Panc1 (cell line): Measurements from ENCODE around the gene ZNF362. TPM values are rescaled to one million over a fixed set of nuclear protein-coding genes. Genes with fewer than 3 reads are reported as not detected.
A peak's percentile ranks its signal among the peaks of the same experiment; 100 is the strongest.

Source experiments
- ATAC-seq: fragments of 200-7000 bp; cut with Tn5 transposase; 2 replicates; pipeline ENCODE4 v1.9.1; 2020; ENCODE audit warnings: mild to moderate bottlenecking, moderate library complexity
- BruUV-seq: library from RNA; stranded (reverse); fragments of 400-500 nt; replicated peaks from 2 replicates; lab custom pipeline; 2021; lab: Mats Ljungman, UMichigan
- CTCF ChIA-PET: fragments of 300-600 bp; sonication (Branson Sonifier 250); formaldehyde crosslinking; loops from one replicate; lab custom pipeline; 2022; ENCODE audit warnings: antibody characterized with exemption; lab: Charles Lee
- POLR2A ChIA-PET: fragments of 300-600 bp; sonication (Branson Sonifier 250); formaldehyde crosslinking; loops from one replicate; lab custom pipeline; 2022; ENCODE audit warnings: antibody characterized with exemption; lab: Charles Lee
- DNase-seq: peaks from one replicate; pipeline ENCODE4 v3.0.0-alpha.2; 2010; ENCODE audit warnings: low read depth, low spot score
- H3K27ac ChIP-seq: 2 replicates; pipeline ENCODE4 v1.5.1; 2011; ENCODE audit warnings: mild to moderate bottlenecking, low read length, inconsistent platforms
- H3K27me3 ChIP-seq: fragments of 200-500 bp; sonication (Bioruptor generic); 2 replicates; pipeline ENCODE4 v1.6.0; 2014; ENCODE audit warnings: low read length, inconsistent platforms; ENCODE audit not compliant: control insufficient read depth, insufficient read depth
- H3K36me3 ChIP-seq: fragments of 200-500 bp; sonication (Bioruptor generic); 2 replicates; pipeline ENCODE4 v1.5.1; 2014; ENCODE audit warnings: inconsistent platforms, mild to moderate bottlenecking, low read length, moderate library complexity; ENCODE audit not compliant: control insufficient read depth, insufficient read depth
- H3K4me1 ChIP-seq: 2 replicates; pipeline ENCODE4 v1.5.1; 2011; ENCODE audit warnings: inconsistent platforms, mild to moderate bottlenecking, low read length, moderate library complexity; ENCODE audit not compliant: control insufficient read depth, insufficient read depth
- H3K4me3 ChIP-seq, 2 experiments: 2 replicates each; pipeline ENCODE4 v1.5.1; 2011 to 2012; ENCODE audit warnings: low read depth in 2 of 2, low read length in 2 of 2, mild to moderate bottlenecking in 2 of 2, inconsistent platforms in 1 of 2, moderate library complexity in 1 of 2
- H3K9me3 ChIP-seq: fragments of 200-500 bp; sonication (Bioruptor generic); 2 replicates; pipeline ENCODE4 v1.5.1; 2014; ENCODE audit warnings: low read depth, mild to moderate bottlenecking, inconsistent platforms, low read length, moderate library complexity; ENCODE audit not compliant: control insufficient read depth, insufficient read depth
- CTCF ChIP-seq: fragments of 450-650 bp; IDR thresholded peaks from 2 replicates; pipeline ENCODE4 v1.5.1; 2017; ENCODE audit warnings: mild to moderate bottlenecking
- POLR2AphosphoS5 ChIP-seq: IDR thresholded peaks from 2 replicates; pipeline ENCODE4 v1.6.1; 2012; ENCODE audit warnings: mild to moderate bottlenecking, low read depth, low read length, moderate library complexity
- REST ChIP-seq, 2 experiments: IDR thresholded peaks; 2 replicates each; pipeline ENCODE4 v1.6.1; 2011 to 2012; ENCODE audit warnings: low read depth in 2 of 2, control low read depth in 1 of 2, low read length in 1 of 2, mild to moderate bottlenecking in 1 of 2, moderate library complexity in 1 of 2; ENCODE audit not compliant: insufficient read depth in 1 of 2
- SIN3A ChIP-seq: IDR thresholded peaks from 2 replicates; pipeline ENCODE4 v1.6.1; 2012; ENCODE audit warnings: low read depth, mild to moderate bottlenecking, low read length, moderate library complexity, borderline replicate concordance; ENCODE audit not compliant: insufficient read depth
- TCF7L2 ChIP-seq: IDR thresholded peaks from 2 replicates; pipeline ENCODE4 v1.6.1; 2011; ENCODE audit warnings: mild to moderate bottlenecking, low read depth, low read length, inconsistent platforms
- in situ Hi-C: cut with HindIII; loops from 2 replicates; pipeline ENCODE4 v1.10.0; 2016; ENCODE audit warnings: low sequenced_read_pairs, low pct_unique_long_range_greater_than_20kb
- intact Hi-C: fragments of 100-400 bp; cut with micrococcal nuclease; formaldehyde crosslinking; loops from one replicate; pipeline ENCODE4 v1.10.0; 2022; ENCODE audit not compliant: unreplicated experiment
- total RNA-seq: library from RNA; stranded (reverse); gene quantifications from one replicate; pipeline ENCODE4 v1.2.1, GENCODE V29; 2021; ENCODE audit not compliant: unreplicated experiment

The ZNF362 gene
- total RNA-seq, 1 experiment from 2014 or later = 17.5 TPM

- H3K9me3 ChIP-seq = no peaks in the 10 kb centered on the region
- no TSS peak for BruUV-seq
- peaks cover 61% of the 10 kb centered on the region for H3K36me3 ChIP-seq
- ChIA-PET POLR2A (no interaction called here), CTCF (no interaction called here)
- TF ChIP-seq SIN3A (no peak), REST (IDR thresholded peaks at IDR 0.05; ENCODE audit: insufficient read depth in 1 of 2, low read depth in 2 of 2, low read length in 1 of 2) (no peak), POLR2AphosphoS5 (no peak), CTCF (no peak), TCF7L2 (no peak)
- DNase-seq (no peak), ATAC-seq (no peak)
- in situ Hi-C loops = no loop called here
- peaks cover 41% of the 10 kb centered on the region for H3K4me1 ChIP-seq
- H3K27ac ChIP-seq = peak overlapping the region; percentile 37
- no peak overlapping the region for H3K4me3 ChIP-seq
- no peaks in the 10 kb centered on the region for H3K27me3 ChIP-seq
- intact Hi-C loops = no loop called here
Observed at GRCh38 chr1:33330361-33330890, 74.1 kb downstream of the ZNF362 start.

GRCh38 chr1:33330906-33331305, 74.6 kb downstream of the ZNF362 start:
- no peak for TF ChIP-seq CTCF
- no peak for TF ChIP-seq REST (IDR thresholded peaks at IDR 0.05; ENCODE audit: insufficient read depth in 1 of 2, low read depth in 2 of 2, low read length in 1 of 2)
- no peak for TF ChIP-seq POLR2AphosphoS5
- no peak for TF ChIP-seq SIN3A
- no peak for TF ChIP-seq TCF7L2
- DNase-seq (no peak), ATAC-seq (no peak)
- Histone ChIP-seq H3K36me3 (peaks cover 57% of the 10 kb centered on the region), H3K27ac (peak overlapping the region; percentile 37; the same call in 1 of the 2 replicates), H3K9me3 (no peaks in the 10 kb centered on the region), H3K4me3 (no peak overlapping the region), H3K4me1 (peaks cover 44% of the 10 kb centered on the region), H3K27me3 (no peaks in the 10 kb centered on the region)
- POLR2A ChIA-PET = interaction anchor here (0.5 kb wide), 1 partner anchor 21 kb away, joined by 5 read pairs; no protein-coding TSS in a partner anchor
- intact Hi-C loops = no loop called here
- BruUV-seq = no TSS peak
- in situ Hi-C loops = no loop called here
- CTCF ChIA-PET = no interaction called here
